ENCODE results near the gene RAD1. TPM values are rescaled to one million over a fixed set of nuclear protein-coding genes. Genes with fewer than 3 reads are reported as not detected.

Gene RAD1
- 47.8 and 54.2 TPM in 2 replicates for total RNA-seq (2014; rRNA removed; shearing (Covaris generic))

- Histone ChIP-seq H3K4me3 (ENCODE audit: insufficient read depth, low read depth, low read length) (peak within 1 kb of the TSS; percentile 97), H3K27me3 (ENCODE audit: control insufficient read depth, insufficient read depth, low read length) (no peaks in the 10 kb centered on the region), H3K36me3 (replicated peaks; ENCODE audit: control insufficient read depth, insufficient read depth, low read length) (peaks cover 18% of the 10 kb centered on the region)
- peak; percentile 91 for DNase-seq
Observed at GRCh38 chr5:34915139-34915855, at the start of gene RAD1, which contains the start of gene BRIX1. TSS of gene RAD1 (minus strand) at chr5:34915504. CDS start at chr5:34914892, 612 bp downstream. TSS of gene BRIX1 (plus strand) at chr5:34915711. CDS start at chr5:34915739, 28 bp downstream.

GRCh38 chr5:34959323-34959722, 44.0 kb upstream of the RAD1 start:
- H3K4me3 ChIP-seq (ENCODE audit: insufficient read depth, low read depth, low read length): no peak overlapping the region
- H3K36me3 ChIP-seq (replicated peaks; ENCODE audit: control insufficient read depth, insufficient read depth, low read length): peaks cover under 1% of the 10 kb centered on the region
- no peak for DNase-seq
- H3K27me3 ChIP-seq (ENCODE audit: control insufficient read depth, insufficient read depth, low read length): no peaks in the 10 kb centered on the region

- H3K36me3 ChIP-seq (replicated peaks; ENCODE audit: control insufficient read depth, insufficient read depth, low read length): peaks cover 2% of the 10 kb centered on the region
- peak; percentile 72 for DNase-seq
Observed at GRCh38 chr5:34957857-34958690, 42.8 kb upstream of the RAD1 start.

GRCh38 chr5:34957321-34957720, 42.0 kb upstream of the RAD1 start:
- peaks cover 2% of the 10 kb centered on the region for H3K36me3 ChIP-seq (replicated peaks; ENCODE audit: control insufficient read depth, insufficient read depth, low read length)
- peak; percentile 12 for DNase-seq
- no peaks in the 10 kb centered on the region for H3K27me3 ChIP-seq (ENCODE audit: control insufficient read depth, insufficient read depth, low read length)
- no peak overlapping the region for H3K4me3 ChIP-seq (ENCODE audit: insufficient read depth, low read depth, low read length)

More at GRCh38 chr5:34957857-34958690, 42.8 kb upstream of the RAD1 start:
- no peak overlapping the region for H3K4me3 ChIP-seq (ENCODE audit: insufficient read depth, low read depth, low read length)
- no peaks in the 10 kb centered on the region for H3K27me3 ChIP-seq (ENCODE audit: control insufficient read depth, insufficient read depth, low read length)

GRCh38 chr5:34944460-34945047, 29.2 kb upstream of the RAD1 start:
- no peaks in the 10 kb centered on the region for H3K27me3 ChIP-seq (ENCODE audit: control insufficient read depth, insufficient read depth, low read length)
- no peak overlapping the region for H3K4me3 ChIP-seq (ENCODE audit: insufficient read depth, low read depth, low read length)
- no peak for DNase-seq
- peaks cover 16% of the 10 kb centered on the region for H3K36me3 ChIP-seq (replicated peaks; ENCODE audit: control insufficient read depth, insufficient read depth, low read length)

- peaks cover 16% of the 10 kb centered on the region for H3K36me3 ChIP-seq (replicated peaks; ENCODE audit: control insufficient read depth, insufficient read depth, low read length)
- no peak overlapping the region for H3K4me3 ChIP-seq (ENCODE audit: insufficient read depth, low read depth, low read length)
- DNase-seq: no peak
- no peaks in the 10 kb centered on the region for H3K27me3 ChIP-seq (ENCODE audit: control insufficient read depth, insufficient read depth, low read length)
Observed at GRCh38 chr5:34944044-34944443, 28.7 kb upstream of the RAD1 start.

- Histone ChIP-seq H3K36me3 (replicated peaks; ENCODE audit: control insufficient read depth, insufficient read depth, low read length) (peaks cover 16% of the 10 kb centered on the region), H3K4me3 (ENCODE audit: insufficient read depth, low read depth, low read length) (no peak overlapping the region), H3K27me3 (ENCODE audit: control insufficient read depth, insufficient read depth, low read length) (no peaks in the 10 kb centered on the region)
- no peak for DNase-seq
Observed at GRCh38 chr5:34941936-34942335, 26.6 kb upstream of the RAD1 start.

GRCh38 chr5:34932947-34933346, 17.6 kb upstream of the RAD1 start:
- Histone ChIP-seq H3K4me3 (ENCODE audit: insufficient read depth, low read depth, low read length) (no peak overlapping the region), H3K27me3 (ENCODE audit: control insufficient read depth, insufficient read depth, low read length) (no peaks in the 10 kb centered on the region), H3K36me3 (replicated peaks; ENCODE audit: control insufficient read depth, insufficient read depth, low read length) (peaks cover 9% of the 10 kb centered on the region)
- DNase-seq: no peak

GRCh38 chr5:34930870-34931269, 15.6 kb upstream of the RAD1 start:
- peak overlapping the region; percentile 96 for H3K4me3 ChIP-seq (ENCODE audit: insufficient read depth, low read depth, low read length)
- H3K36me3 ChIP-seq (replicated peaks; ENCODE audit: control insufficient read depth, insufficient read depth, low read length): peaks cover 4% of the 10 kb centered on the region
- no peaks in the 10 kb centered on the region for H3K27me3 ChIP-seq (ENCODE audit: control insufficient read depth, insufficient read depth, low read length)
- DNase-seq: no peak

- Histone ChIP-seq H3K4me3 (ENCODE audit: insufficient read depth, low read depth, low read length) (peak overlapping the region; percentile 96), H3K27me3 (ENCODE audit: control insufficient read depth, insufficient read depth, low read length) (no peaks in the 10 kb centered on the region), H3K36me3 (replicated peaks; ENCODE audit: control insufficient read depth, insufficient read depth, low read length) (peaks cover 6% of the 10 kb centered on the region)
- no peak for DNase-seq
Observed at GRCh38 chr5:34930462-34930844, 15.1 kb upstream of the RAD1 start.

GRCh38 chr5:34929720-34930461, 14.6 kb upstream of the RAD1 start:
- no peaks in the 10 kb centered on the region for H3K27me3 ChIP-seq (ENCODE audit: control insufficient read depth, insufficient read depth, low read length)
- DNase-seq: peak; percentile 86
- peaks cover 10% of the 10 kb centered on the region for H3K36me3 ChIP-seq (replicated peaks; ENCODE audit: control insufficient read depth, insufficient read depth, low read length)
- H3K4me3 ChIP-seq (ENCODE audit: insufficient read depth, low read depth, low read length): peak overlapping the region; percentile 96

GRCh38 chr5:34929134-34929719, 13.9 kb upstream of the RAD1 start, which contains the start of gene DNAJC21:
TSS of gene DNAJC21 (plus strand) at chr5:34929559. CDS start at chr5:34929820, 261 bp downstream.
- peak; percentile 98 for DNase-seq
- H3K27me3 ChIP-seq (ENCODE audit: control insufficient read depth, insufficient read depth, low read length): no peaks in the 10 kb centered on the region
- peak within 1 kb of the TSS; percentile 96 for H3K4me3 ChIP-seq (ENCODE audit: insufficient read depth, low read depth, low read length)
- H3K36me3 ChIP-seq (replicated peaks; ENCODE audit: control insufficient read depth, insufficient read depth, low read length): peaks cover 12% of the 10 kb centered on the region

GRCh38 chr5:34928267-34928666, 13.0 kb upstream of the RAD1 start:
- no peak overlapping the region for H3K4me3 ChIP-seq (ENCODE audit: insufficient read depth, low read depth, low read length)
- H3K27me3 ChIP-seq (ENCODE audit: control insufficient read depth, insufficient read depth, low read length): no peaks in the 10 kb centered on the region
- peaks cover 15% of the 10 kb centered on the region for H3K36me3 ChIP-seq (replicated peaks; ENCODE audit: control insufficient read depth, insufficient read depth, low read length)
- DNase-seq: no peak

- H3K27me3 ChIP-seq (ENCODE audit: control insufficient read depth, insufficient read depth, low read length): no peaks in the 10 kb centered on the region
- H3K4me3 ChIP-seq (ENCODE audit: insufficient read depth, low read depth, low read length): no peak overlapping the region
- no peak for DNase-seq
- peaks cover 17% of the 10 kb centered on the region for H3K36me3 ChIP-seq (replicated peaks; ENCODE audit: control insufficient read depth, insufficient read depth, low read length)
Observed at GRCh38 chr5:34927785-34928184, 12.5 kb upstream of the RAD1 start.

Measured in H7 (cell line).